Vagina (tissue), 2 donors: ENCODE results near the gene ADM. TPM values are rescaled to one million over a fixed set of nuclear protein-coding genes. Genes with fewer than 3 reads are reported as not detected.

Experiments used
- DNase-seq, 2 donors: peaks; one replicate each; pipeline ENCODE4 v3.0.0-alpha.2; 2017; ENCODE audit errors: extremely low spot score in 2 of 2
- H3K27ac ChIP-seq: fragments of 200-600 bp; sonication (generic); one replicate; pipeline ENCODE4 v1.5.1; 2019
- H3K27me3 ChIP-seq: fragments of 200-600 bp; sonication (generic); one replicate; pipeline ENCODE4 v1.5.1; 2019
- H3K36me3 ChIP-seq, 2 donors: fragments of 200-600 bp; sonication (generic); one replicate each; pipeline ENCODE4 v1.5.1; 2017 to 2019
- H3K4me1 ChIP-seq: fragments of 200-600 bp; sonication (generic); one replicate; pipeline ENCODE4 v1.5.1; 2019
- H3K4me3 ChIP-seq, 2 donors: fragments of 200-600 bp; sonication (generic); 1 replicate in 1 of 2; 2 replicates in 1 of 2; pipeline ENCODE4 v1.5.1; 2016 to 2019
- H3K9me3 ChIP-seq: fragments of 200-600 bp; sonication (generic); one replicate; pipeline ENCODE4 v1.5.1; 2019
- CTCF ChIP-seq, 3 experiments: fragments of 450-650 bp in 2 of 3; fragments of 200-600 bp in 1 of 3; sonication (generic) in 1 of 3; IDR thresholded peaks; one replicate each; pipeline ENCODE4 v1.5.1; 2017 to 2019; ENCODE audit warnings: antibody characterized with exemption in 3 of 3, mild to moderate bottlenecking in 2 of 3, moderate library complexity in 2 of 3
- POLR2A ChIP-seq, 2 donors: fragments of 450-650 bp; IDR thresholded peaks; one replicate each; pipeline ENCODE4 v1.6.1; 2017; ENCODE audit warnings: antibody characterized with exemption in 2 of 2, mild to moderate bottlenecking in 2 of 2, moderate library complexity in 2 of 2
- POLR2AphosphoS5 ChIP-seq, 2 donors: sonication (generic); formaldehyde crosslinking; IDR thresholded peaks; one replicate each; pipeline ENCODE4 v1.9.0; 2017; ENCODE audit warnings: antibody characterized with exemption in 2 of 2, mild to moderate bottlenecking in 2 of 2, low read depth in 1 of 2; ENCODE audit not compliant: insufficient read depth in 1 of 2
- intact Hi-C: fragments of 100-400 bp; cut with DNase I; formaldehyde crosslinking; loops from one replicate; pipeline ENCODE4 v1.15.1; 2023
- total RNA-seq: library from RNA; depleted of rRNA; stranded (reverse); fragments of >200 nt; gene quantifications from one replicate; pipeline ENCODE4 v1.2.3, GENCODE V29; 2016

Gene ADM
- total RNA-seq, 1 donor from 2014 or later = 130 TPM

- intact Hi-C loops = loop anchor here (10.0 kb wide), 3 partner anchors 317 to 687 kb away; no protein-coding TSS in a partner anchor
- peak overlapping the region in 1 of 2 donors; percentile 84 for H3K4me3 ChIP-seq
- DNase-seq = no peak
- peak overlapping the region; percentile 96 for H3K27ac ChIP-seq
- no peaks in the 10 kb centered on the region for H3K9me3 ChIP-seq
- H3K4me1 ChIP-seq = peaks cover 29% of the 10 kb centered on the region
- H3K27me3 ChIP-seq = no peaks in the 10 kb centered on the region
- H3K36me3 ChIP-seq = no peaks in the 10 kb centered on the region
- no peak for TF ChIP-seq POLR2AphosphoS5 (IDR thresholded peaks at IDR 0.05; ENCODE audit: insufficient read depth in 1 of 2, low read depth in 1 of 2)
- no peak for TF ChIP-seq CTCF (IDR thresholded peaks at IDR 0.05)
- no peak for TF ChIP-seq POLR2A (IDR thresholded peaks at IDR 0.05)
These were observed 3.1 kb upstream of the ADM start for GRCh38 chr11:10301656-10302358.

GRCh38 chr11:10302359-10302743 is 2.5 kb upstream of the ADM start:
- TF ChIP-seq POLR2AphosphoS5 (IDR thresholded peaks at IDR 0.05; ENCODE audit: insufficient read depth in 1 of 2, low read depth in 1 of 2) (no peak), CTCF (IDR thresholded peaks at IDR 0.05) (no peak), POLR2A (IDR thresholded peaks at IDR 0.05) (no peak)
- intact Hi-C loops = loop anchor here (10.0 kb wide), 3 partner anchors 318 to 688 kb away; no protein-coding TSS in a partner anchor
- no peak for DNase-seq

GRCh38 chr11:10302744-10303557 is 1.9 kb upstream of the ADM start:
- no peaks in the 10 kb centered on the region for H3K9me3 ChIP-seq
- H3K4me3 ChIP-seq = peak overlapping the region; percentile 84 to 85
- peak in 1 of 2 donors; percentile 93 for DNase-seq
- peak overlapping the region; percentile 96 for H3K27ac ChIP-seq
- no peaks in the 10 kb centered on the region for H3K36me3 ChIP-seq
- intact Hi-C loops = loop anchor here (10.0 kb wide), 3 partner anchors 318 to 688 kb away; no protein-coding TSS in a partner anchor
- peaks cover 38% of the 10 kb centered on the region for H3K4me1 ChIP-seq
- TF ChIP-seq CTCF (IDR thresholded peaks at IDR 0.05) (no peak), POLR2A (IDR thresholded peaks at IDR 0.05) (peak in 1 of 2 donors; percentile 12), POLR2AphosphoS5 (IDR thresholded peaks at IDR 0.05; ENCODE audit: insufficient read depth in 1 of 2, low read depth in 1 of 2) (peak; percentile 76 to 84)
- no peaks in the 10 kb centered on the region for H3K27me3 ChIP-seq

More at GRCh38 chr11:10302359-10302743, 2.5 kb upstream of the ADM start:
- no peaks in the 10 kb centered on the region for H3K9me3 ChIP-seq
- peak overlapping the region; percentile 96 for H3K27ac ChIP-seq
- H3K36me3 ChIP-seq = no peaks in the 10 kb centered on the region
- peaks cover 35% of the 10 kb centered on the region for H3K4me1 ChIP-seq
- no peaks in the 10 kb centered on the region for H3K27me3 ChIP-seq
- H3K4me3 ChIP-seq = peak overlapping the region; percentile 84 to 85

GRCh38 chr11:10303558-10304363 is 1.1 kb upstream of the ADM start:
- intact Hi-C loops = loop anchor here (10.0 kb wide), 3 partner anchors 319 to 689 kb away; no protein-coding TSS in a partner anchor
- H3K36me3 ChIP-seq = no peaks in the 10 kb centered on the region
- DNase-seq = no peak
- no peak for TF ChIP-seq POLR2A (IDR thresholded peaks at IDR 0.05)
- no peak for TF ChIP-seq POLR2AphosphoS5 (IDR thresholded peaks at IDR 0.05; ENCODE audit: insufficient read depth in 1 of 2, low read depth in 1 of 2)
- no peak for TF ChIP-seq CTCF (IDR thresholded peaks at IDR 0.05)
- H3K27ac ChIP-seq = peak overlapping the region; percentile 96
- peak overlapping the region; percentile 84 to 85 for H3K4me3 ChIP-seq
- peaks cover 46% of the 10 kb centered on the region for H3K4me1 ChIP-seq
- no peaks in the 10 kb centered on the region for H3K9me3 ChIP-seq
- no peaks in the 10 kb centered on the region for H3K27me3 ChIP-seq
